Ishikawa (cell line): ENCODE results near the gene MACROD2.

Experiments
- CEBPB ChIP-seq: IDR thresholded peaks from 2 replicates; pipeline ENCODE4 v1.6.1; 2012
- CREB1 ChIP-seq: IDR thresholded peaks from 2 replicates; pipeline ENCODE4 v1.6.1; 2012; ENCODE audit warnings: low read depth
- EGR1 ChIP-seq: IDR thresholded peaks from 2 replicates; pipeline ENCODE4 v1.6.1; 2012
- EP300 ChIP-seq: IDR thresholded peaks from 2 replicates; pipeline ENCODE4 v1.6.1; 2012; ENCODE audit warnings: borderline replicate concordance
- FOXM1 ChIP-seq: IDR thresholded peaks from 2 replicates; pipeline ENCODE4 v1.6.1; 2012; ENCODE audit warnings: low read depth, borderline replicate concordance
- MAX ChIP-seq: IDR thresholded peaks from 2 replicates; pipeline ENCODE4 v1.6.1; 2012
- NFIC ChIP-seq: IDR thresholded peaks from 2 replicates; pipeline ENCODE4 v1.6.1; 2012
- RAD21 ChIP-seq: IDR thresholded peaks from 2 replicates; pipeline ENCODE4 v1.6.1; 2012; ENCODE audit warnings: low read depth
- TAF1 ChIP-seq: IDR thresholded peaks from 2 replicates; pipeline ENCODE4 v1.6.1; 2012; ENCODE audit warnings: low read depth, mild to moderate bottlenecking
- TCF12 ChIP-seq: IDR thresholded peaks from 2 replicates; pipeline ENCODE4 v1.6.1; 2012; ENCODE audit warnings: low read depth
- TEAD4 ChIP-seq: IDR thresholded peaks from 2 replicates; pipeline ENCODE4 v1.6.1; 2012
- USF1 ChIP-seq: IDR thresholded peaks from 2 replicates; pipeline ENCODE4 v1.6.1; 2012
- YY1 ChIP-seq: IDR thresholded peaks from 2 replicates; pipeline ENCODE4 v1.6.1; 2012; ENCODE audit warnings: low read depth
- ZBTB7A ChIP-seq: IDR thresholded peaks from 2 replicates; pipeline ENCODE4 v1.6.1; 2012; ENCODE audit warnings: low read depth
- TF ChIP-seq, protein P1 (sequence below): IDR thresholded peaks from 2 replicates; pipeline ENCODE4 v1.6.1; 2012; ENCODE audit warnings: low read depth, mild to moderate bottlenecking

MACROD2 gene

DNA sequence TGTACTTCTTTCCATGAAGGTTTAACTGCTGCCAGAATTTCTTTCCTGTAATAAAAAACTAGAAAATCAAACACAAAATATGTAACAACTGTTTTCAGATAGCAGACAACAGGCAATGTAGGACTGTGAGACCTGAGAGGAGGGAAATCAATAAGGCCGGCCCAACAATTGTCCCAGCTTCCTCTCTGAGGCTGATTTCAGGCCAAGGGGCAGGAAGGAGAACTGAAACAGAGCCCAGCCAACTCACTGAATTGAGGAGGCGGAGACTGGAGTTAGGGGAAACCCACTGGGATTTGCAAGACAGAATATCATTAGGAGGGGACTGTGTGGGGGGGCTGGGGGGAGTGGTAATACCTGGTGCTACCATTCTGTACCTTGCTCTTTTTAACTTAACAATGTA lies 299.9 kb downstream of the MACROD2 start:
- TF ChIP-seq EP300 (no peak), ZBTB7A (no peak), TAF1 (no peak), RAD21 (no peak), YY1 (no peak), NFIC (no peak), EGR1 (no peak), TEAD4 (no peak)
- TF ChIP-seq, protein P1, sequence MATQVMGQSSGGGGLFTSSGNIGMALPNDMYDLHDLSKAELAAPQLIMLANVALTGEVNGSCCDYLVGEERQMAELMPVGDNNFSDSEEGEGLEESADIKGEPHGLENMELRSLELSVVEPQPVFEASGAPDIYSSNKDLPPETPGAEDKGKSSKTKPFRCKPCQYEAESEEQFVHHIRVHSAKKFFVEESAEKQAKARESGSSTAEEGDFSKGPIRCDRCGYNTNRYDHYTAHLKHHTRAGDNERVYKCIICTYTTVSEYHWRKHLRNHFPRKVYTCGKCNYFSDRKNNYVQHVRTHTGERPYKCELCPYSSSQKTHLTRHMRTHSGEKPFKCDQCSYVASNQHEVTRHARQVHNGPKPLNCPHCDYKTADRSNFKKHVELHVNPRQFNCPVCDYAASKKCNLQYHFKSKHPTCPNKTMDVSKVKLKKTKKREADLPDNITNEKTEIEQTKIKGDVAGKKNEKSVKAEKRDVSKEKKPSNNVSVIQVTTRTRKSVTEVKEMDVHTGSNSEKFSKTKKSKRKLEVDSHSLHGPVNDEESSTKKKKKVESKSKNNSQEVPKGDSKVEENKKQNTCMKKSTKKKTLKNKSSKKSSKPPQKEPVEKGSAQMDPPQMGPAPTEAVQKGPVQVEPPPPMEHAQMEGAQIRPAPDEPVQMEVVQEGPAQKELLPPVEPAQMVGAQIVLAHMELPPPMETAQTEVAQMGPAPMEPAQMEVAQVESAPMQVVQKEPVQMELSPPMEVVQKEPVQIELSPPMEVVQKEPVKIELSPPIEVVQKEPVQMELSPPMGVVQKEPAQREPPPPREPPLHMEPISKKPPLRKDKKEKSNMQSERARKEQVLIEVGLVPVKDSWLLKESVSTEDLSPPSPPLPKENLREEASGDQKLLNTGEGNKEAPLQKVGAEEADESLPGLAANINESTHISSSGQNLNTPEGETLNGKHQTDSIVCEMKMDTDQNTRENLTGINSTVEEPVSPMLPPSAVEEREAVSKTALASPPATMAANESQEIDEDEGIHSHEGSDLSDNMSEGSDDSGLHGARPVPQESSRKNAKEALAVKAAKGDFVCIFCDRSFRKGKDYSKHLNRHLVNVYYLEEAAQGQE, result no peak

- TF ChIP-seq TAF1, result no peak
- TF ChIP-seq EP300, result no peak
- TF ChIP-seq YY1, result no peak
- no peak for TF ChIP-seq MAX
- no peak for TF ChIP-seq TEAD4
- no peak for TF ChIP-seq CEBPB
- TF ChIP-seq USF1, result no peak
- TF ChIP-seq ZBTB7A, result no peak
Measured at GRCh38 chr20:14295770-14296309, 300.5 kb downstream of the MACROD2 start.

- TF ChIP-seq EGR1 (no peak), TAF1 (no peak), USF1 (no peak), EP300 (no peak), YY1 (no peak), RAD21 (no peak), ZBTB7A (no peak), MAX (no peak), FOXM1 (no peak), CREB1 (no peak), TCF12 (no peak), CEBPB (no peak), NFIC (no peak), TEAD4 (no peak)
- TF ChIP-seq, protein P1, result no peak
Measured at GRCh38 chr20:14299831-14300230, 304.5 kb downstream of the MACROD2 start.

- TF ChIP-seq CEBPB (no peak), TCF12 (no peak), NFIC (no peak), TAF1 (no peak), FOXM1 (no peak)
Measured at GRCh38 chr20:14303106-14303505, 307.8 kb downstream of the MACROD2 start.

DNA sequence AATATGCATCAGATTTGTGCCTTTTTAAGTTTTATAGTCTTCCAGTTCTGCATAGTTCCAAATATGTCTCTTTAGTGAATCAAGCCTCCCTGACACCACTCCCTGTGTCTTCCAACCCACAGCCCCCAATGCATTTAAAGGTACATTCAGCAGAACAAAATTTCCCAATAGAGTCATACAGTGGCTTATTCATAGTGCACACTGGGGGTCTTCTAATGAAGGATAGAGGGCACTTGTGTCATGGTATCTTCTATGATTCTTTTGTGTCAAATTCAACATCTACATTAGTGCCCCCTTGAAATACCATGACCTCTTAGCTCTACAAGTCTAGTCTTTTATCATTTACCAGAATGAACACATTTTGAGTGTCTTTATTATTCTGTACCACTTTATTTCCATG lies 308.3 kb downstream of the MACROD2 start:
- TF ChIP-seq FOXM1 (no peak), YY1 (no peak), TEAD4 (no peak), NFIC (no peak), CREB1 (no peak), EGR1 (no peak), EP300 (no peak), TCF12 (no peak), ZBTB7A (no peak), TAF1 (no peak), RAD21 (no peak)
- TF ChIP-seq, protein P1, result no peak
